Activated T-cell treated with anti-CD3 and anti-CD28 coated beads for 1 hour (primary cell): ENCODE results near the gene IL6R.
"Not testable (repeated sequence)": the region's sequence is repeated elsewhere in the genome, so short reads cannot be mapped to it uniquely, and the experiment has no call there.

Experiments used
- DNase-seq: peaks from one replicate; pipeline ENCODE4 v3.0.0-alpha.2; 2020; ENCODE audit warnings: low read depth

IL6R gene

DNA sequence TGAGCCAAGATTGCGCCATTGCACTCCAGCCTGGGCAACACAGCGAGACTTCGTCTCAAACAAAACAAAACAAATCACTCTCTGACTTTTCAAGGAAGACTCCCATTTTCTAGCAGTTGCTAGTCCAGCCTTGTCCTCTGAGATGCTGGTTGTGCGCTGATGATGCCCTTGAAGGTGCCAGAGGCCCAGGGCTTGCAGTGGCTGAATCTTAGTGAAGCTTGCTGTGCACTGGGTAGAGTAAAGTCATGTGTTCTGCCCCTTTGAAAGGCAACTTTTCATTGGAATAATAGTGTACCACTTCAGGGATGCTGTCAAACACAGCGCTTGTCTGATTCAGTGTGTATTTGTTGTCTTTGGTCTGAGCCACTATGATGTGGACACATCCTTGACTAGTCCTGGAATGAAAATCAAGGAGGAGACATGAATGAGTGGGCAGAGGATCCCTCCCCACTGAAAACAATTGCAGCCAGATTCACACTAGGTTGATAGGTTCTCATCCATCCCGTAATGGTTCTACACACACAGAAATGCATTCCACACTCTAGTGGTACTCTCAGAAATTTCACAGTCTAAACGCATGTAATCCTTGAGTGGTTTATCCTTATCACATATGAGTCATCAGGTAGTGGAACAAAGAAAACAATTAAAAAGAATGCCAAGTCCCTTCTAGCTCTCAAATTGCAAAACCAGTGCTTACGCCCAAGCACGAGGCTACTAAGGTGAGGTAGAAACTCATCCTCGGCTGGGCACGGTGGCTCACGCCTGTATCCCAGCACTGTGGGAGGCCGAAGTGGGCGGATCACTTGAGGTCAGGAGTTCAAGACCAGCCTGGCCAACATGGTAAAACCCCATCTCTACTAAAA is 79.0 kb downstream of the IL6R start:
- DNase-seq = no peak

DNA sequence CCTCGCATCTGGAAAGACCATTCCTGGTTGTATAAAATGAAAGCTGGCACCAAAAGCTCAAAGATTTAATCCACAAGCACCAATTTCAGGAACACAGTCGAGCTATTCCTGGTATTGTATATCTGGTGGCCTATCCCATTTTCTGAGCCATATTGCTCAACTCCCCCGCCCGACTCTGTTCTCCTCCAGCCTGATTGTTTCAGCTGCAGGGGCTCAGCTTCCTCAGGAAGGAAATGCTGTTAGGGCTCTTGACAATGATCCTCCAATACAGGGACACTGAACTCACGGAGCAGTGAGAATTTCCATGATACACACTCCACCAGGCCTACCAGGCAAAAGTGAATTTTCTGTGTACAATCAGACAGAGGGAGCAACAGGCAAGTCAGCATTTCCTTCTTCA is 80.0 kb downstream of the IL6R start:
- no peak for DNase-seq

GRCh38 chr1:154485910-154486496 is 80.9 kb downstream of the IL6R start:
- no peak for DNase-seq

DNA sequence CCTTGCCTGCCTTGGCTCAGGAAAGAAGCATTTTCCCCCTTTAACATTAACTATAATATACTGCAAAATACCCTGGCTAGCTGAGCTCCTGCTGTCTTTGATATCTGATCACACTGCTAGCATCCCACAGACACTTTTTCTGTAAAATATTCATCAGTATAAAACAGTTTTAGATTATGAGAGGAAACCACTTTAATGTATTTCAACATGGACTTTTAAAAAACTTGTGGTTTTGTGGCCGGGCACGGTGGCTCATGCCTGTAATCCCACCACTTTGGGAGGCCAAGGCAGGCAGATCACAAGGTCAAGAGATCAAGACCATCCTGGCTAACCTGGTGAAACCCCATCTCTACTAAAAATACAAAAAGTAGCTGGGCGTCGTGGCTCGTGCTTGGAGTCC is 81.6 kb downstream of the IL6R start:
- not testable (repeated sequence) for DNase-seq

- no peak for DNase-seq
These were observed 83.8 kb downstream of the IL6R start for GRCh38 chr1:154488922-154489321.

DNA sequence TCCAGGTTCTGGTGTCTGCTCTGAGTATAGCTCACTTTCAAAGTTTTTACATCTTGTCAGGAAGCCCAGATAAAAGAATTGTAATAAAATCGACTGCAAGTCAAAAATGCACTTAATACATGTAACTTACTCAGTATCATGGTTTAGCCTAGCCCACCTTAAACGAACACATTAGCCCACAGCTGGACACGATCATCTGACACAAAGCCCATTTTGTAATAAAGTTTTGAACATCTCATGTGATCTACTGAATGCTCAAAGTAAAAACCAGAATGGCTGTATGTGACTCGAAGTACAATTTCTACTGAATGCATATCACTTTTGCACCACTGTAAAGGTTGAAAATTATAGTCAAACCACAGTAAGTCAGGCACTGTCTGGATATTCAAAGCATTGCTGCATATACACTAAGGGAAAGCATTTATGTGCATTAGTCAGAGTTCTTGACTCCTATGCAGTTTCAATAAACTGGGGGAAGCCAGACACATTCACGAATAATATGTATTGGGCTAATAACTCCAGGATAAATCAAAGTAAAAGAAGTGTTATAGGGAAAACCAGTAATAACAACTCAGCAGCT is 84.6 kb downstream of the IL6R start:
- DNase-seq = no peak

DNA sequence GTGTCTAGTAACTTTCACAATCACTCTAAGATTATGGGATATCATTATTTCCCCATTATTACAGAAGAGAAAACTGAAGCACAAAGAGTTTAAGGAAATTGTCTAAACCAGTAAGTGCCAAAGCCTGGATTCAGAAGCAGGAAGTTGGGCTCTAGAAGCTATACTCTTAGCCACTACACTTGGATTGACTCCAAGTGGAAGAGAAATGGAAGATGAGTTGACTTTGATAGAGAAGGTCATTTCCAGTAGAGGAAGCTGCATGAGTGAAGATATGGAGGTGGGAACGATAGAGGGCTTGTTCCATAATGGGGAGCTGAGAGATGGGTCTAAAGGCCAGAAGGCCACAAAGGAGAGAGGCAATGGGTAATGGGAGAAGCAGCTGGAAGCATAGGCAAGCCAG is 85.2 kb downstream of the IL6R start:
- no peak for DNase-seq

- no peak for DNase-seq
These were observed 87.0 kb downstream of the IL6R start for GRCh38 chr1:154492115-154492514.

DNA sequence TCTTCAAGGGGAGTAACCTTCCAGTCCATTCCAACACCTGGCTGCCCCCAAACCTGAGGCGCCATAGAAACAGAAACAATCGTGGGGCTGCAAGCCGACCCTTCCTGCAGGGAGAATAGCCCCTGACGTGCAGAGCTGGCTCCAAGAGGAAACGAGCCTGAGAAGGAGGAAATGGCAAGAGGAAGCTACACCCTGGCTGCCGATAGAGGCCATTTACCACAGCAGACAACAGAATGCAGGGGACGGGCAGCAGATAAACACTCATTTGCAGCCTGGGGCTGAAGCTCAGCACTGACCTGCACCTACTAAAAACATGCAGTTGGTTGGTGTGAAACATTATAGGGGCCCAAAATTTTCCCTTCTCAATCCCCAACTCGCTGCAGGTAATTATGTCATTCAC is 88.1 kb downstream of the IL6R start:
- no peak for DNase-seq

DNA sequence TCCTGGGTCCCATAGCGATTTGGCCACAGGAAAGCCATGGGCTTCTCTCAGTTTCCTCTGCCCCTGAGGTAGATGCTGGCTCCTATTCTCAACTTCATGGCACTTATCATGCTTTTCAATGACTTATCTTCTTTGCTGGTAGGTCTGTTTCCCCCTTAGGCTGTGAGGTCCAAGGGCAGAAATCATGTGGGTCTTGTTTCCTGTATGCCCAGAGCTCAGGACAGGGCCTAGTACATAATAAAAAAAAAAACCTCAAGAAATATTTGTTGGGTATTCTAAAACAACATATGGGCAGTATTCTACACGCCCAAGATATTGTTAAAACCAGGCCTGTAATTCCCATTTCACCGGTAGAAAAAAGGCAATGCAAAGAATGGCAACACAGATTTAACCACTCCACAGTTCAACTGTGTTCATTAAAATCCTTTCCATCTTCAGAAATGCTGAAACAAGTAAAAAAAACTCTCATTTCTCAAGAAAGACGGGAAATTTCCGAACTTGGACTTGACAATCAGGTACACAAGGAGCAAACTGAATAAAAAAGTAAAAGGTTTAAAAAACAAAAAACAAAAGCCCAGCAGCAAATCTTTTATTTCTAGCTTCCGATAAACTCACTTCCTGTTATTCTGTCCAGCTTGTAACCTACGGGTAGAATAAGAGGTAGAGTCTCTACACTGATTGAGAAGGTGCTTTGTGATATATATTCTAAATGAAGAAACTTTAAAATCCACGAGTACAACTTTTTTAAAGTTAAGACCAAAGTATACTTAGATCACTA is 90.5 kb downstream of the IL6R start:
- DNase-seq = no peak

DNA sequence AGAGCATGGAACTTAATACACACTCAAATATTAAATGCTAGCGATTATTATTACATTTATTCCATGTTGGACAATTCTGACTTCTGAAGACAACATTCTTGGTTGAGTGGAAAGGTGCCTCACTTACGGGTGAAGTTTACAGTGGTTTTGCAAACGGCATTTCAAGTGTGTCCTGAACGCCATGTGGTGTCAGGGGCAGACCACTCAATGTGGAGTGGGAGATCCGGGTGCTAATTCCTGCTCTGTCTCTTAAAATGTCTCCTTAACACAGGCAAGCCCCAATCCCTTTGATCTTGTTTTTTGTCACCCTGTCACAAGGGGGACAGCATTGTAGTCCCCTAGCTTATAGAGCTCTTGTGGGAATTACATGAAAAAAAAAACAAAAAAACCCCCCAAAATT is 91.2 kb downstream of the IL6R start:
- DNase-seq = no peak

- no peak for DNase-seq
These were observed 92.1 kb downstream of the IL6R start for GRCh38 chr1:154497026-154497806.

- no peak for DNase-seq
These were observed 94.3 kb downstream of the IL6R start for GRCh38 chr1:154499446-154499845.

GRCh38 chr1:154500533-154500932 is 95.4 kb downstream of the IL6R start:
- DNase-seq = no peak

GRCh38 chr1:154501423-154502065 is 96.4 kb downstream of the IL6R start:
- DNase-seq = no peak

DNA sequence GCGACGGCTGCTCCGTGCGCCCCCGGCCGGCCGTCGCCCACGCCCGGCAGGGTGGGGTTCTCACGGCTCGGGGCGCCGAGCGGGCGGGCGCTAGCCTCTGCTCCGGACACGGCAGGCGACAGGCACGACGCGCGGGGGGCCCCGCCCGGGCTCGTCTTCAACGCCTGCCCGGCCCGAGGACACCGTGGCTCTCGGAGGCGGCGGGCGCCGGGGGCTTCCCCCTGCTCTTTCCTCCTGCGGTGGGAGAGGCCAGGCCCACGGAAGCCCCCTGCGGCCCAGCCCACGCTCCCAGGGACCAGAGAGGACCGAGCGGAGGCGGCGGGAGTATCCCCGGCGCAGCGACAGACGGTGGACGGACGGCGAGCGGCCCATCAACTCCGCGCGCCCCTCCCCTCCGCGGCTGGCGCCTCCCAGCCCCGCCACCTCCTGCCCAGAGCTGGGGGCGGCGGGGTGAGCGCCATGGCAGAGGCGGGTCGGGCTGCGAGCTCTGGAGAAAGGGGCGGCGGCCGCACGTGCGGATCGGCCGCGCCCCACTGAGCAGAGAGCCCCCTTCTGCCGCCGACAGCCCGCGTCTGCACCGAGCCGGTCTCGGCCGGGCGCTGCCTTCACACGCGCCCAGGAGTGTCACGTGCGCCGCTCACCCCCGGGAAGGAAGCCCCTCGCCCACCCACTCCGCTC is 97.1 kb downstream of the IL6R start, which contains the start of the genes SHE and TDRD10:
TSS of gene SHE (minus strand) at position 347 of the 678 bp plus-strand sequence. CDS start 386 bp downstream, outside the sequence.
TSS of gene TDRD10 (plus strand) at position 154 of the 678 bp plus-strand sequence. CDS start 4,685 bp downstream, outside the sequence.
- no peak for DNase-seq

DNA sequence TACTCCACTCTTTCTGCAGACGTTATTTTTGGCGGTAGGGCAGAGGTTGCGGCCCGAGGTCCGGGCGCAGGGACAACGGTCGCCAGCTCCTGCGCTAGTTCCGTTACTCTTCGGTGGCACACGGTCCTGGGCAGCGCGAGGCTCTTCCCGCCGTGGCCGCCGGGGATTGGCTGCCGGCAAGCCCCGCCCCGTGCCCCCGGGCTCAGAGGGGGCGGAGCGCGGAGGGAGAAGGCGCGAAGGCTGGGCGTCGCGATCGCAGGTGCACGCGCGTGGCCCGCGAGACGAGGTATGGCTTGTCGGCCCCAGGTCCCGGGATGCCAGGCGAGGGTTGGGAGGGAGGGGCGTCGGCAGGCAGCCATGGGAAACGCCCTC is 97.6 kb downstream of the IL6R start:
- no peak for DNase-seq

GRCh38 chr1:154503898-154504297 is 98.8 kb downstream of the IL6R start:
- no peak for DNase-seq

- DNase-seq = no peak
These were observed 107.6 kb downstream of the IL6R start for GRCh38 chr1:154512760-154513159.

DNA sequence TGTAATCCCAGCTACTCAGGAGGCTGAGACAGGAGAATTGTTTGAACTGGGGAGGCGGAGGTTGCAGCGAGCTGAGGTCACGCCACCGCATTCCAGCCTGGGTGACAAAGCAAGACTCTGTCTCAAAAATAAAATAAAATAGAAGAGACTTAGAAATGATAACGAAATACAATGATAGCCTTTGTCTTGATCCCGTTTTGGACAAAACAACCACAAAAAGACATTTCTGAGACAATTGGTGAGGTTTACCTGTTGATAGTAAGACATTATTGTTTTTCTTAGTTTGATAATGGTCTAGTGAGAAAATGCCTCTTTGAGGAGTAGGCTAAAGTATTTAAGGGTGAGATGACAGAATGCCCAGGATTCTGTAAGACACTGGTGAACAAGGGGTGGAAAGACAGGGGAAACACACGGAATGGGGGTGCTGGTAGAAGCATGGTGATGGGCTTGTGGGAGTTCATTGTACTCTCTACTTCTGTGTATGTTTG is 109.0 kb downstream of the IL6R start:
- no peak for DNase-seq
